Pancreas (tissue), 10 donors: Measurements from ENCODE around the gene STAG2. TPM values are rescaled to one million over a fixed set of nuclear protein-coding genes. Genes with fewer than 3 reads are reported as not detected.

Experiments used
- ATAC-seq, 4 donors: fragments of 200-7000 bp; cut with Tn5 transposase; one replicate each; pipeline versions ENCODE4 v1.8.0 to v1.9.1; 2020; ENCODE audit warnings: mild to moderate bottlenecking in 4 of 4, moderate library complexity in 4 of 4
- DNase-seq, 6 donors: peaks; one replicate each; pipeline ENCODE4 v3.0.0-alpha.2; 2020
- FAIRE-seq: peaks from 2 replicates; lab custom pipeline; 2012; peaks lifted over from hg19 to GRCh38; lab: Jason Lieb, UNC
- H3K27ac ChIP-seq, 4 donors: fragments of 200-600 bp; sonication (generic); 1 replicate in 3 of 4; 2 replicates in 1 of 4; pipeline versions ENCODE4 v1.5.0 to v1.8.0; 2020
- H3K27me3 ChIP-seq, 4 donors: fragments of 200-600 bp; one replicate each; pipeline ENCODE4 v1.8.0; 2021
- H3K36me3 ChIP-seq, 3 donors: fragments of 200-600 bp; sonication (generic) in 1 of 3; one replicate each; pipeline versions ENCODE4 v1.5.0 to v1.8.0; 2020 to 2021
- H3K4me1 ChIP-seq, 3 donors: fragments of 200-600 bp; one replicate each; pipeline ENCODE4 v1.8.0; 2021
- H3K4me3 ChIP-seq, 4 donors: fragments of 200-600 bp; sonication (generic) in 2 of 4; one replicate each; pipeline versions ENCODE4 v1.5.0 to v1.8.0; 2020 to 2021
- H3K9me3 ChIP-seq, 4 donors: fragments of 200-600 bp; one replicate each; pipeline ENCODE4 v1.8.0; 2021
- WGBS, 2 donors: extraction: QIAGEN DNeasy Blood & Tissue Kit; methylation state at CpG; one replicate each; pipeline ENCODE4 v1.1.7; 2013; 5-methylcytosine and 5-hydroxymethylcytosine counted together
- intact Hi-C, 3 donors: fragments of 100-400 bp; cut with DNase I; formaldehyde crosslinking; loops; one replicate each; pipeline versions ENCODE4 v1.11.1 to v1.14.2; 2022
- polyA plus RNA-seq, 2 donors: library from polyadenylated mRNA; stranded (reverse); fragments of 200-250 nt; gene quantifications; one replicate each; pipeline ENCODE4 v1.2.3, GENCODE V29; 2013
- total RNA-seq, 6 donors: library from RNA; stranded (reverse); fragmentation: NEBNext Ultra II Directional in 4 of 6; extraction: Animal tissue kit (Norgen Biotek cat#: 25700) in 4 of 6; gene quantifications; one replicate each; pipeline versions ENCODE4 v1.2.1 to v1.2.4, GENCODE V29; 2021 to 2023
- TF ChIP-seq, protein P1 (sequence below), 4 donors: fragments of 200-600 bp; sonication (generic) in 3 of 4; IDR thresholded peaks; one replicate each; pipeline versions ENCODE4 v1.5.0 to v1.8.0; 2021; ENCODE audit warnings: antibody characterized with exemption in 4 of 4
- donor health status: healthy with polysubstance abuse.
- donor health status: DM: no; HTN: no; CAD: no; lungs with moderate emphysema.
- donor health status: DM: no; HTN: no; CAD: no.
- donor health status: control.
- donor health status: control.
- donor health status: Bipolar disorder and iron deficiency.
- donor health status: DM: yes; HTN: yes; CAD: no.
- donor health status: DM: no; HTN: no; CAD: no.
- donor health status: DM: no; HTN: no; CAD: no.
- donor health status: DM: yes; HTN: yes; CAD: no.

Gene STAG2
- total and polyA plus RNA-seq, 8 donors = 7.1 to 42.8 (median 28.3) TPM

DNA sequence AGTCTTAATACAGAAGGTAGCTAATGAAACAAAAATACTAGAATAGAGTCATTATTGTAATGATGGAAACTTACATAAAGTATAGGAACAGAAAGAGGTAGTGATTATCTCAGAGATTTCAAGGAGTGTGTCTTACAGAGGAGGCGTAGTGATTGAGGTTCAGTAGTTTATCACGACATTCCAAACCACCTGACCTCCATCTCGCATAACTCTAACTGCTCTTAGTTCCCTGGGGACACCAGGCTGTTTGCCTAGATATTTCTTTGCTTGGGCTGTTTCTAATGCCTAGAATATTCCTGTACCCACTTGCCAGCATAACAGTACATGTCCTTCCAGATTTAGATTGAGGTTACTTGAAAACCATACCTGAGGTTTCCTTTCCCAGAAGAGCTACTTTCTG, 29.1 kb downstream of the STAG2 start:
- Histone ChIP-seq H3K4me1 (no peaks in the 10 kb centered on the region), H3K27me3 (no peaks in the 10 kb centered on the region), H3K9me3 (no peaks in the 10 kb centered on the region), H3K27ac (no peak overlapping the region), H3K36me3 (no peaks in the 10 kb centered on the region), H3K4me3 (no peak overlapping the region)
- intact Hi-C loops = no loop called here
- TF ChIP-seq, protein P1, sequence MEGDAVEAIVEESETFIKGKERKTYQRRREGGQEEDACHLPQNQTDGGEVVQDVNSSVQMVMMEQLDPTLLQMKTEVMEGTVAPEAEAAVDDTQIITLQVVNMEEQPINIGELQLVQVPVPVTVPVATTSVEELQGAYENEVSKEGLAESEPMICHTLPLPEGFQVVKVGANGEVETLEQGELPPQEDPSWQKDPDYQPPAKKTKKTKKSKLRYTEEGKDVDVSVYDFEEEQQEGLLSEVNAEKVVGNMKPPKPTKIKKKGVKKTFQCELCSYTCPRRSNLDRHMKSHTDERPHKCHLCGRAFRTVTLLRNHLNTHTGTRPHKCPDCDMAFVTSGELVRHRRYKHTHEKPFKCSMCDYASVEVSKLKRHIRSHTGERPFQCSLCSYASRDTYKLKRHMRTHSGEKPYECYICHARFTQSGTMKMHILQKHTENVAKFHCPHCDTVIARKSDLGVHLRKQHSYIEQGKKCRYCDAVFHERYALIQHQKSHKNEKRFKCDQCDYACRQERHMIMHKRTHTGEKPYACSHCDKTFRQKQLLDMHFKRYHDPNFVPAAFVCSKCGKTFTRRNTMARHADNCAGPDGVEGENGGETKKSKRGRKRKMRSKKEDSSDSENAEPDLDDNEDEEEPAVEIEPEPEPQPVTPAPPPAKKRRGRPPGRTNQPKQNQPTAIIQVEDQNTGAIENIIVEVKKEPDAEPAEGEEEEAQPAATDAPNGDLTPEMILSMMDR (IDR thresholded peaks at IDR 0.05) = no peak
- DNase-seq (no peak), FAIRE-seq (no peak), ATAC-seq (no peak)
- WGBS, 2 donors = 34 to 52% methylated on average over 3 of the region's 3 CpGs

DNA sequence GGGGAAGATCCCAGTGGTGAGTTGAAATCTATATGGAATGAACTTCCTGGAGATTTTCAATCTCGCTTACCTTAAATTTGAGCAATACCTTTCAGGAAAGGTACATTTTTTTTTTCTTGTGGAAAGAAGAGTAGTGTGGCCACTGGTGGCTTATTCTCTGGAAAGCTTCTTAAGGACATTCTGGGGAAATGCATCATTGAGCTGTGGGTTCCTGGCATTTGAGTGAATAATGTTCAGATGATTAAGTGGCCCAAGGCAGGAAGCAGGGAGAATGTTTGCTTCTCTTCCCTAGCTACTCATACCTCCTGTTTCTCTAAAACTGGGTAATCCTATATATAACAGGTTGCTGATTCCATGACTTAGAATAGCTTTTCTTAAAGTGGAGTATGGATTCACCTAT, 31.8 kb downstream of the STAG2 start:
- Histone ChIP-seq H3K4me1 (no peaks in the 10 kb centered on the region), H3K4me3 (no peak overlapping the region), H3K36me3 (no peaks in the 10 kb centered on the region), H3K9me3 (no peaks in the 10 kb centered on the region), H3K27me3 (no peaks in the 10 kb centered on the region), H3K27ac (no peak overlapping the region)
- intact Hi-C loops = no loop called here
- ATAC-seq (no peak), FAIRE-seq (no peak), DNase-seq (no peak)
- WGBS, 2 donors = 81 to 100% methylated on average over 1 of the region's 1 CpG
- TF ChIP-seq, protein P1 (IDR thresholded peaks at IDR 0.05) = no peak

DNA sequence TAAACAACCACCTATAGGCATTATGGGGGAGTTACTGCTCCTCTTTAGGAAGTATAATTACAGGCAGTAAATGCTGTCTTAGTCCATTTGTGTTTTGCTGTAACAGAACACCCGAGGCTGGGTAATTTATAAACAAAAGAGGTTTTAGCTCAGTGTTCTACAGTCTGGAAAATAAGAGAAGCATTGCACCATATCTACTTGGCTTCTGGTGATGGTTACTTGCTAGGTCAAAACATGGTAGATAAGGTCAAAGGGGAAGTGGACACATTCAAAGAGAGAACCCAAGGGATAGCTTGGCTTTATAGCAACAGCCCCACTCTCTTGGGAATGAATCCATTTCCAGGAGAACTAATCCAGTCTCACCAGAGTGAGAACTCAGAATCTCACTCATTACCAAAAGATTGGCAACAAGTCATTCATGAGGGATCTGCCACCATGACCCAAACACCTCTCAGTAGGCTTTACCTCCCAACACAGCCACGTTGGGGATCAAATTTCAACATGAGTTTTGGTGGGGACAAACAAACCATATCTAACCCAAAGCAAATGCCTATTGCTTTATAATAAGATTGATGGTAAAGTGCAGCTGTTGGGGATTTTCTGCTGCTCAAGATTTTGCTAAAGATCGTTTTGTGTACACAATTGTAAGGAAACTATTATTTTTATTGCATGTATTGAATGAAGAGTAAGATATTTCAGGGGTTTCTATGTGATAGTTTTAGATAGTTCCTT, 32.6 kb downstream of the STAG2 start:
- no peak for ATAC-seq
- H3K4me1 ChIP-seq = no peaks in the 10 kb centered on the region
- H3K4me3 ChIP-seq = no peak overlapping the region
- no peaks in the 10 kb centered on the region for H3K36me3 ChIP-seq
- H3K9me3 ChIP-seq = no peaks in the 10 kb centered on the region
- intact Hi-C loops = no loop called here
- 16% methylated on average over 3 of the region's 3 CpGs for WGBS, 2 donors
- H3K27me3 ChIP-seq = no peaks in the 10 kb centered on the region
- TF ChIP-seq, protein P1 (IDR thresholded peaks at IDR 0.05) = no peak
- FAIRE-seq = no peak
- DNase-seq = no peak
- H3K27ac ChIP-seq = no peak overlapping the region

DNA sequence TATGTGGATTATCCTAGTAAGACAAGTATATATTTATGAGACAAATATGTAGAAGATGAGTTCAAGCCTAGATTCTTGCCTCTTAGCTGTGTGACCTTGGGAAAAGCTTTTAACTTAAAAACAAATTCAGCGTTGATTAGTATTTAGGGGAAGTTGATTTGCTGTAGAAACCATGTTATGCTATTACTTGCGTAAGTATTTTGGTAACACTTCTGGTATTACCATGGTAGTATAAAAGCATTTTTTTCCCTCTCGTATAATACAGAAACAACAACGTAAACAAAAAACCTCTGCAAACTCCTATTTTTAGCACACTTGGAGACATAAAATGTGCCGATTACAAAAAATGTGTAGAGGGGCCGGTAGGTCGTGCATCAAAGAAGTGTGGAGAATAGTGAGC, 33.2 kb downstream of the STAG2 start:
- DNase-seq = no peak
- intact Hi-C loops = no loop called here
- H3K9me3 ChIP-seq = no peaks in the 10 kb centered on the region
- H3K27ac ChIP-seq = no peak overlapping the region
- no peaks in the 10 kb centered on the region for H3K27me3 ChIP-seq
- H3K36me3 ChIP-seq = no peaks in the 10 kb centered on the region
- H3K4me3 ChIP-seq = no peak overlapping the region
- H3K4me1 ChIP-seq = no peaks in the 10 kb centered on the region
- 69 to 70% methylated on average over 7 of the region's 7 CpGs for WGBS, 2 donors
- TF ChIP-seq, protein P1 (IDR thresholded peaks at IDR 0.05) = no peak
- FAIRE-seq = no peak
- ATAC-seq = peak in 1 of 4 donors; percentile 18

DNA sequence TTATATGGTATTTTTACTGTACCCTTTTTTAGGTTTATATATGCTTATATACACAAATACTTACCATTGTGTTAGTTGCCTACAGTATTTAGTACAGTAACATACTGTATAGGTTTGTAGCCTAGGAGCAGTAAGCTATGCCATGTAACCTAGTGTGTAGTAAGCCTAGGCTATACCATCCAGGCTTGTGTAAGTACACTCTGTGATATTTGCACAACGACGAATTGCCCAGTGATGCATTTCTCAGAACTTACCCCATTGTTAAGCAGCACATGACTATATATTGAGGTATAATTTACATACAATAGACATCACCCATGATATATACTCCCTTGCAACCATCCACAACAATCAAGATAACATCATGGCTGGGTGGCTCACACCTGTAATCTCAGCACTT, 40.1 kb downstream of the STAG2 start:
- Histone ChIP-seq H3K27me3 (no peaks in the 10 kb centered on the region), H3K9me3 (no peaks in the 10 kb centered on the region), H3K4me1 (no peaks in the 10 kb centered on the region), H3K4me3 (no peak overlapping the region), H3K36me3 (no peaks in the 10 kb centered on the region), H3K27ac (no peak overlapping the region)
- no peak for DNase-seq
- TF ChIP-seq, protein P1 (IDR thresholded peaks at IDR 0.05) = no peak
- 74 to 78% methylated on average over 2 of the region's 2 CpGs for WGBS, 2 donors
- FAIRE-seq = no peak
- intact Hi-C loops = no loop called here
- ATAC-seq = no peak
